WTC11 (cell line): ENCODE measurements around the gene PCDHB6. TPM values are rescaled to one million over a fixed set of nuclear protein-coding genes. Genes with fewer than 3 reads are reported as not detected.

ENCODE experiments used
- ATAC-seq: fragments of 200-7000 bp; cut with Tn5 transposase; 2 replicates; pipeline ENCODE4 v1.10.0; 2021; ENCODE audit warnings: mild to moderate bottlenecking, moderate library complexity
- CTCF ChIA-PET: fragments of 300-600 bp; sonication (Branson Sonifier 250); formaldehyde crosslinking; loops from one replicate; lab custom pipeline; 2021; ENCODE audit warnings: antibody characterized with exemption; lab: Charles Lee
- POLR2A ChIA-PET: fragments of 350-600 bp; sonication (Branson Sonifier 250); formaldehyde crosslinking; loops from one replicate; lab custom pipeline; 2021; ENCODE audit warnings: antibody characterized with exemption; lab: Charles Lee
- DNase-seq: peaks from one replicate; pipeline ENCODE4 v3.0.0; 2021; ENCODE audit warnings: low spot score
- H3K27ac Mint-ChIP-seq: 2 replicates; pipeline ENCODE4 v1.8.0; 2021; ENCODE audit warnings: mixed read lengths
- H3K27me3 Mint-ChIP-seq: 2 replicates; pipeline ENCODE4 v1.8.0; 2021; ENCODE audit warnings: low read depth, mild to moderate bottlenecking, moderate library complexity, mixed read lengths
- H3K36me3 Mint-ChIP-seq: 2 replicates; pipeline ENCODE4 v1.8.0; 2021; ENCODE audit warnings: mixed read lengths
- H3K4me1 Mint-ChIP-seq: 2 replicates; pipeline ENCODE4 v1.8.0; 2022; ENCODE audit warnings: mixed read lengths
- H3K4me3 Mint-ChIP-seq: 2 replicates; pipeline ENCODE4 v1.8.0; 2021; ENCODE audit warnings: mild to moderate bottlenecking, moderate library complexity, mixed read lengths
- H3K9me3 Mint-ChIP-seq: 2 replicates; pipeline ENCODE4 v1.8.0; 2021; ENCODE audit warnings: mixed read lengths
- ATF1 ChIP-seq: sonication (generic); formaldehyde crosslinking; IDR thresholded peaks from 2 replicates; pipeline ENCODE4 v1.8.1; 2023; ENCODE audit warnings: mild to moderate bottlenecking, moderate library complexity, missing genetic modification reagents
- GRHL2 ChIP-seq: fragments of 250-450 bp; sonication (Bioruptor Pico); IDR thresholded peaks from 2 replicates; pipeline ENCODE4 v1.8.0; 2022; ENCODE audit warnings: mild to moderate bottlenecking, moderate library complexity; ENCODE audit not compliant: insufficient replicate concordance, severe bottlenecking
- MXD4 ChIP-seq: fragments of 250-450 bp; sonication (Bioruptor Pico); IDR thresholded peaks from 2 replicates; pipeline ENCODE4 v1.8.0; 2021; ENCODE audit warnings: mild to moderate bottlenecking, moderate library complexity, borderline replicate concordance
- MYBL2 ChIP-seq: sonication (generic); formaldehyde crosslinking; IDR thresholded peaks from 2 replicates; pipeline ENCODE4 v1.8.1; 2023; ENCODE audit warnings: mild to moderate bottlenecking, moderate library complexity, missing genetic modification reagents
- NFATC4 ChIP-seq: fragments of 250-450 bp; sonication (Bioruptor Pico); IDR thresholded peaks from 2 replicates; pipeline ENCODE4 v1.9.0; 2021; ENCODE audit warnings: mild to moderate bottlenecking
- NR3C1 ChIP-seq: sonication (generic); formaldehyde crosslinking; conservative IDR thresholded peaks from 2 replicates; pipeline ENCODE4 v1.8.1; 2023; ENCODE audit warnings: low read depth, mild to moderate bottlenecking, missing genetic modification reagents
- RELA ChIP-seq: sonication (generic); formaldehyde crosslinking; IDR thresholded peaks from 2 replicates; pipeline ENCODE4 v1.8.1; 2022; ENCODE audit warnings: missing genetic modification reagents, mild to moderate bottlenecking, borderline replicate concordance
- RORB ChIP-seq: fragments of 250-450 bp; sonication (Bioruptor Pico); IDR thresholded peaks from 2 replicates; pipeline ENCODE4 v1.9.0; 2021; ENCODE audit warnings: mild to moderate bottlenecking
- TEAD4 ChIP-seq: sonication (generic); formaldehyde crosslinking; IDR thresholded peaks from 2 replicates; pipeline ENCODE4 v1.8.0; 2022; ENCODE audit warnings: mild to moderate bottlenecking, missing genetic modification reagents
- total RNA-seq: library from RNA; stranded (reverse); gene quantifications from 3 replicates; pipeline ENCODE4 v1.2.3, GENCODE V29; 2021
- TF ChIP-seq, protein P1 (sequence below): fragments of 200-600 bp; IDR thresholded peaks from 2 replicates; pipeline ENCODE4 v1.8.0; 2022; ENCODE audit warnings: antibody characterized with exemption
- TF ChIP-seq, protein P2 (sequence below): sonication (generic); formaldehyde crosslinking; IDR thresholded peaks from 2 replicates; pipeline ENCODE4 v1.8.0; 2022; ENCODE audit warnings: mild to moderate bottlenecking, missing genetic modification reagents
- TF ChIP-seq, protein P3 (sequence below): sonication (generic); formaldehyde crosslinking; IDR thresholded peaks from 2 replicates; pipeline ENCODE4 v1.8.1; 2022; ENCODE audit warnings: low read depth, missing genetic modification reagents, borderline replicate concordance
- TF ChIP-seq, protein P4 (sequence below): sonication (generic); formaldehyde crosslinking; IDR thresholded peaks from 2 replicates; pipeline ENCODE4 v1.8.0; 2023; ENCODE audit warnings: mild to moderate bottlenecking, missing genetic modification reagents
- TF ChIP-seq, protein P5 (sequence below): sonication (generic); formaldehyde crosslinking; IDR thresholded peaks from 2 replicates; pipeline ENCODE4 v1.8.1; 2023; ENCODE audit warnings: mild to moderate bottlenecking, missing genetic modification reagents
- TF ChIP-seq, protein P6 (sequence below): sonication (generic); formaldehyde crosslinking; IDR thresholded peaks from 2 replicates; pipeline ENCODE4 v1.8.0; 2023; ENCODE audit warnings: missing genetic modification reagents, mild to moderate bottlenecking, borderline replicate concordance
- TF ChIP-seq, protein P7 (sequence below): fragments of 250-450 bp; sonication (Bioruptor Pico); IDR thresholded peaks from 2 replicates; pipeline ENCODE4 v1.8.0; 2021; ENCODE audit warnings: mild to moderate bottlenecking

The PCDHB6 gene
- total RNA-seq, 1 experiment from 2014 or later, result 0.24 TPM

DNA sequence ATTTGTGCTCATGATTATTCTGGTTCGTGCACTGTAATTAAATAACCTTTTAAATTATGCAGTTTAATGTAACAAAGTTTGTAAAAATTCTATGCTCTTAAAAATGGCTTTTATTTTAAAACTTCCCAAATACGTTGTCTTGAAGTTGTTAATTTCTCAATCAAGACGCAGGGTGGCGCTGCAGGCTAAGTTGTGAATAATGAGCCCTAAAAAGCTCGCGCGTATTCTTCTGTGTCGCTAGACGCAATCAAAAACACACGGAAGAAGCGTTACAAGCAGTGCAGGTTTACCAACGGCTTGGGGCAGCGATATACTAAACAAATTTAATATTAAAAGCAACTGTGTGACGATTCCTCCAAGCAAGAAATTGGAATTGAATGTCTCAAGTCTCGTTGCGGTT is 28.3 kb upstream of the PCDHB6 start, which contains the start of gene PCDHB4:
PCDHB4 (plus strand) TSS at position 256 of the 400 bp plus-strand sequence. CDS start 181 bp downstream, outside the sequence.
- POLR2A ChIA-PET, result no interaction called here
- no peaks in the 10 kb centered on the region for H3K27me3 Mint-ChIP-seq
- peak within 1 kb of the TSS; percentile 51 for H3K4me3 Mint-ChIP-seq
- DNase-seq, result peak; percentile 69
- H3K4me1 Mint-ChIP-seq, result no peaks in the 10 kb centered on the region
- ATAC-seq, result peak; percentile 73
- H3K27ac Mint-ChIP-seq, result no peak within 1 kb of the TSS
- no peak for TF ChIP-seq MXD4 (CRISPR knock-in tag)
- TF ChIP-seq, protein P1, sequence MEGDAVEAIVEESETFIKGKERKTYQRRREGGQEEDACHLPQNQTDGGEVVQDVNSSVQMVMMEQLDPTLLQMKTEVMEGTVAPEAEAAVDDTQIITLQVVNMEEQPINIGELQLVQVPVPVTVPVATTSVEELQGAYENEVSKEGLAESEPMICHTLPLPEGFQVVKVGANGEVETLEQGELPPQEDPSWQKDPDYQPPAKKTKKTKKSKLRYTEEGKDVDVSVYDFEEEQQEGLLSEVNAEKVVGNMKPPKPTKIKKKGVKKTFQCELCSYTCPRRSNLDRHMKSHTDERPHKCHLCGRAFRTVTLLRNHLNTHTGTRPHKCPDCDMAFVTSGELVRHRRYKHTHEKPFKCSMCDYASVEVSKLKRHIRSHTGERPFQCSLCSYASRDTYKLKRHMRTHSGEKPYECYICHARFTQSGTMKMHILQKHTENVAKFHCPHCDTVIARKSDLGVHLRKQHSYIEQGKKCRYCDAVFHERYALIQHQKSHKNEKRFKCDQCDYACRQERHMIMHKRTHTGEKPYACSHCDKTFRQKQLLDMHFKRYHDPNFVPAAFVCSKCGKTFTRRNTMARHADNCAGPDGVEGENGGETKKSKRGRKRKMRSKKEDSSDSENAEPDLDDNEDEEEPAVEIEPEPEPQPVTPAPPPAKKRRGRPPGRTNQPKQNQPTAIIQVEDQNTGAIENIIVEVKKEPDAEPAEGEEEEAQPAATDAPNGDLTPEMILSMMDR, result peak; percentile 79
- H3K36me3 Mint-ChIP-seq, result peaks cover 14% of the 10 kb centered on the region
- CTCF ChIA-PET, result interaction anchor here (0.5 to 3.1 kb wide), 43 partner anchors 9 to 920 kb away, joined by 3 to 42 read pairs (median 4); partner anchors contain the start of genes PCDHA1, PCDHA10, PCDHA2 and PCDHA8
- peaks cover 3% of the 10 kb centered on the region for H3K9me3 Mint-ChIP-seq

DNA sequence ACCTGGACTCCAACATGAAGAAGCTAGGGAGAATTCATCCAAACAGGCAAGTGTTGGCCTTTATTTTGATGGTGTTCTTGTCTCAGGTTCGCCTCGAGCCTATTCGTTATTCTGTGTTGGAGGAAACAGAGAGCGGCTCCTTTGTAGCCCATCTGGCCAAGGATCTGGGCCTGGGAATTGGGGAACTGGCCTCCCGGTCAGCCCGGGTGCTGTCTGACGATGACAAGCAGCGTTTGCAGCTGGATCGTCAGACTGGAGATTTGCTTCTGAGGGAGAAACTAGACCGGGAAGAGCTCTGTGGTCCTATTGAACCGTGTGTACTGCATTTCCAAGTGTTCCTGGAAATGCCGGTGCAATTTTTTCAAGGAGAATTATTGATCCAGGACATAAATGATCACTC is 27.9 kb upstream of the PCDHB6 start:
- Mint-ChIP-seq H3K27me3 (no peaks in the 10 kb centered on the region), H3K4me1 (peaks cover 2% of the 10 kb centered on the region), H3K9me3 (no peaks in the 10 kb centered on the region), H3K4me3 (peak overlapping the region; percentile 51), H3K36me3 (peaks cover 10% of the 10 kb centered on the region), H3K27ac (no peak overlapping the region)
- POLR2A ChIA-PET, result no interaction called here
- TF ChIP-seq TEAD4 (CRISPR knock-in tag), result no peak
- no peak for TF ChIP-seq NFATC4 (CRISPR knock-in tag)
- TF ChIP-seq, protein P2, sequence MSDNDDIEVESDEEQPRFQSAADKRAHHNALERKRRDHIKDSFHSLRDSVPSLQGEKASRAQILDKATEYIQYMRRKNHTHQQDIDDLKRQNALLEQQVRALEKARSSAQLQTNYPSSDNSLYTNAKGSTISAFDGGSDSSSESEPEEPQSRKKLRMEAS (CRISPR knock-in tag), result no peak
- no peak for TF ChIP-seq RELA
- no peak for TF ChIP-seq RORB (CRISPR knock-in tag)
- TF ChIP-seq, protein P3, sequence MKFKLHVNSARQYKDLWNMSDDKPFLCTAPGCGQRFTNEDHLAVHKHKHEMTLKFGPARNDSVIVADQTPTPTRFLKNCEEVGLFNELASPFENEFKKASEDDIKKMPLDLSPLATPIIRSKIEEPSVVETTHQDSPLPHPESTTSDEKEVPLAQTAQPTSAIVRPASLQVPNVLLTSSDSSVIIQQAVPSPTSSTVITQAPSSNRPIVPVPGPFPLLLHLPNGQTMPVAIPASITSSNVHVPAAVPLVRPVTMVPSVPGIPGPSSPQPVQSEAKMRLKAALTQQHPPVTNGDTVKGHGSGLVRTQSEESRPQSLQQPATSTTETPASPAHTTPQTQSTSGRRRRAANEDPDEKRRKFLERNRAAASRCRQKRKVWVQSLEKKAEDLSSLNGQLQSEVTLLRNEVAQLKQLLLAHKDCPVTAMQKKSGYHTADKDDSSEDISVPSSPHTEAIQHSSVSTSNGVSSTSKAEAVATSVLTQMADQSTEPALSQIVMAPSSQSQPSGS (CRISPR knock-in tag), result no peak
- no peak for TF ChIP-seq ATF1
- TF ChIP-seq NR3C1 (CRISPR knock-in tag), result no peak
- TF ChIP-seq MXD4 (CRISPR knock-in tag), result no peak
- TF ChIP-seq, protein P4, sequence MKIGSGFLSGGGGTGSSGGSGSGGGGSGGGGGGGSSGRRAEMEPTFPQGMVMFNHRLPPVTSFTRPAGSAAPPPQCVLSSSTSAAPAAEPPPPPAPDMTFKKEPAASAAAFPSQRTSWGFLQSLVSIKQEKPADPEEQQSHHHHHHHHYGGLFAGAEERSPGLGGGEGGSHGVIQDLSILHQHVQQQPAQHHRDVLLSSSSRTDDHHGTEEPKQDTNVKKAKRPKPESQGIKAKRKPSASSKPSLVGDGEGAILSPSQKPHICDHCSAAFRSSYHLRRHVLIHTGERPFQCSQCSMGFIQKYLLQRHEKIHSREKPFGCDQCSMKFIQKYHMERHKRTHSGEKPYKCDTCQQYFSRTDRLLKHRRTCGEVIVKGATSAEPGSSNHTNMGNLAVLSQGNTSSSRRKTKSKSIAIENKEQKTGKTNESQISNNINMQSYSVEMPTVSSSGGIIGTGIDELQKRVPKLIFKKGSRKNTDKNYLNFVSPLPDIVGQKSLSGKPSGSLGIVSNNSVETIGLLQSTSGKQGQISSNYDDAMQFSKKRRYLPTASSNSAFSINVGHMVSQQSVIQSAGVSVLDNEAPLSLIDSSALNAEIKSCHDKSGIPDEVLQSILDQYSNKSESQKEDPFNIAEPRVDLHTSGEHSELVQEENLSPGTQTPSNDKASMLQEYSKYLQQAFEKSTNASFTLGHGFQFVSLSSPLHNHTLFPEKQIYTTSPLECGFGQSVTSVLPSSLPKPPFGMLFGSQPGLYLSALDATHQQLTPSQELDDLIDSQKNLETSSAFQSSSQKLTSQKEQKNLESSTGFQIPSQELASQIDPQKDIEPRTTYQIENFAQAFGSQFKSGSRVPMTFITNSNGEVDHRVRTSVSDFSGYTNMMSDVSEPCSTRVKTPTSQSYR, result no peak
- TF ChIP-seq, protein P5, sequence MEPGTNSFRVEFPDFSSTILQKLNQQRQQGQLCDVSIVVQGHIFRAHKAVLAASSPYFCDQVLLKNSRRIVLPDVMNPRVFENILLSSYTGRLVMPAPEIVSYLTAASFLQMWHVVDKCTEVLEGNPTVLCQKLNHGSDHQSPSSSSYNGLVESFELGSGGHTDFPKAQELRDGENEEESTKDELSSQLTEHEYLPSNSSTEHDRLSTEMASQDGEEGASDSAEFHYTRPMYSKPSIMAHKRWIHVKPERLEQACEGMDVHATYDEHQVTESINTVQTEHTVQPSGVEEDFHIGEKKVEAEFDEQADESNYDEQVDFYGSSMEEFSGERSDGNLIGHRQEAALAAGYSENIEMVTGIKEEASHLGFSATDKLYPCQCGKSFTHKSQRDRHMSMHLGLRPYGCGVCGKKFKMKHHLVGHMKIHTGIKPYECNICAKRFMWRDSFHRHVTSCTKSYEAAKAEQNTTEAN (CRISPR knock-in tag), result no peak
- TF ChIP-seq GRHL2 (CRISPR knock-in tag), result no peak
- TF ChIP-seq, protein P1, result no peak
- TF ChIP-seq, protein P6, sequence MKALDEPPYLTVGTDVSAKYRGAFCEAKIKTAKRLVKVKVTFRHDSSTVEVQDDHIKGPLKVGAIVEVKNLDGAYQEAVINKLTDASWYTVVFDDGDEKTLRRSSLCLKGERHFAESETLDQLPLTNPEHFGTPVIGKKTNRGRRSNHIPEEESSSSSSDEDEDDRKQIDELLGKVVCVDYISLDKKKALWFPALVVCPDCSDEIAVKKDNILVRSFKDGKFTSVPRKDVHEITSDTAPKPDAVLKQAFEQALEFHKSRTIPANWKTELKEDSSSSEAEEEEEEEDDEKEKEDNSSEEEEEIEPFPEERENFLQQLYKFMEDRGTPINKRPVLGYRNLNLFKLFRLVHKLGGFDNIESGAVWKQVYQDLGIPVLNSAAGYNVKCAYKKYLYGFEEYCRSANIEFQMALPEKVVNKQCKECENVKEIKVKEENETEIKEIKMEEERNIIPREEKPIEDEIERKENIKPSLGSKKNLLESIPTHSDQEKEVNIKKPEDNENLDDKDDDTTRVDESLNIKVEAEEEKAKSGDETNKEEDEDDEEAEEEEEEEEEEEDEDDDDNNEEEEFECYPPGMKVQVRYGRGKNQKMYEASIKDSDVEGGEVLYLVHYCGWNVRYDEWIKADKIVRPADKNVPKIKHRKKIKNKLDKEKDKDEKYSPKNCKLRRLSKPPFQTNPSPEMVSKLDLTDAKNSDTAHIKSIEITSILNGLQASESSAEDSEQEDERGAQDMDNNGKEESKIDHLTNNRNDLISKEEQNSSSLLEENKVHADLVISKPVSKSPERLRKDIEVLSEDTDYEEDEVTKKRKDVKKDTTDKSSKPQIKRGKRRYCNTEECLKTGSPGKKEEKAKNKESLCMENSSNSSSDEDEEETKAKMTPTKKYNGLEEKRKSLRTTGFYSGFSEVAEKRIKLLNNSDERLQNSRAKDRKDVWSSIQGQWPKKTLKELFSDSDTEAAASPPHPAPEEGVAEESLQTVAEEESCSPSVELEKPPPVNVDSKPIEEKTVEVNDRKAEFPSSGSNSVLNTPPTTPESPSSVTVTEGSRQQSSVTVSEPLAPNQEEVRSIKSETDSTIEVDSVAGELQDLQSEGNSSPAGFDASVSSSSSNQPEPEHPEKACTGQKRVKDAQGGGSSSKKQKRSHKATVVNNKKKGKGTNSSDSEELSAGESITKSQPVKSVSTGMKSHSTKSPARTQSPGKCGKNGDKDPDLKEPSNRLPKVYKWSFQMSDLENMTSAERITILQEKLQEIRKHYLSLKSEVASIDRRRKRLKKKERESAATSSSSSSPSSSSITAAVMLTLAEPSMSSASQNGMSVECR (CRISPR knock-in tag), result no peak
- TF ChIP-seq, protein P7, sequence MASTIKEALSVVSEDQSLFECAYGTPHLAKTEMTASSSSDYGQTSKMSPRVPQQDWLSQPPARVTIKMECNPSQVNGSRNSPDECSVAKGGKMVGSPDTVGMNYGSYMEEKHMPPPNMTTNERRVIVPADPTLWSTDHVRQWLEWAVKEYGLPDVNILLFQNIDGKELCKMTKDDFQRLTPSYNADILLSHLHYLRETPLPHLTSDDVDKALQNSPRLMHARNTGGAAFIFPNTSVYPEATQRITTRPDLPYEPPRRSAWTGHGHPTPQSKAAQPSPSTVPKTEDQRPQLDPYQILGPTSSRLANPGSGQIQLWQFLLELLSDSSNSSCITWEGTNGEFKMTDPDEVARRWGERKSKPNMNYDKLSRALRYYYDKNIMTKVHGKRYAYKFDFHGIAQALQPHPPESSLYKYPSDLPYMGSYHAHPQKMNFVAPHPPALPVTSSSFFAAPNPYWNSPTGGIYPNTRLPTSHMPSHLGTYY, result no peak
- no peak for TF ChIP-seq MYBL2 (CRISPR knock-in tag)
- CTCF ChIA-PET, result interaction anchor here (0.5 to 3.1 kb wide), 43 partner anchors 9 to 920 kb away, joined by 3 to 42 read pairs (median 4); partner anchors contain the start of genes PCDHA1, PCDHA10, PCDHA2 and PCDHA8
- no peak for DNase-seq
- peak; percentile 41; the same call in 1 of the 2 replicates for ATAC-seq
